Head of caudate nucleus (tissue), 42 donors: ENCODE measurements around the gene SLC24A4.
A peak's percentile ranks its signal among the peaks of the same experiment; 100 is the strongest.

Source experiments
- DNase-seq, 42 donors: peaks; one replicate each; pipeline versions ENCODE4 v3.0.0 to v3.0.0-alpha.2; 2020 to 2021; ENCODE audit warnings: mixed read lengths in 7 of 42
- intact Hi-C: fragments of 100-400 bp; cut with DNase I; formaldehyde crosslinking; loops from one replicate; pipeline ENCODE4 v1.15.0; 2022

SLC24A4 gene

DNA sequence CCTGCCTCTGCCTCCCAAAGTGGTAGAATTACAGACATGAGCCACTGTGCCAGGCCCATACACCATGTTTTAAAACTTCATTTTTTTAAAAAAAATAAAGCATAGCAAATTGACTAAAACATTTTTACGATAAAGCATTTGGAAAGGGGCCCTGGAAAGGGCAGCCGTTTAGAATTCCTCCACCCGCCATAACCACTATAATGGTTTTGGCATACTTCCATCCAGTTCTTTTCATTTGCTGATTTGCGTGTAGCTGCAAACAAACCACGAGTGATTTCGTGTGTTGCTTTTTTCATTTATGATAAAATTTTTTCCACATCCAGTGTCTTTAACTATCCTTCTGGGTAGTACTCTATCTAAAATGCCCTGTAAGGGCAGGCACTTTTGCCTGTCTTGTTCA, 98.8 kb downstream of the SLC24A4 start:
- intact Hi-C loops = no loop called here
- no peak for DNase-seq

GRCh38 chr14:92425101-92425500, 102.1 kb downstream of the SLC24A4 start:
- DNase-seq = no peak
- intact Hi-C loops = no loop called here

- intact Hi-C loops = no loop called here
- DNase-seq = no peak
Observed at GRCh38 chr14:92426237-92426636, 103.3 kb downstream of the SLC24A4 start.

DNA sequence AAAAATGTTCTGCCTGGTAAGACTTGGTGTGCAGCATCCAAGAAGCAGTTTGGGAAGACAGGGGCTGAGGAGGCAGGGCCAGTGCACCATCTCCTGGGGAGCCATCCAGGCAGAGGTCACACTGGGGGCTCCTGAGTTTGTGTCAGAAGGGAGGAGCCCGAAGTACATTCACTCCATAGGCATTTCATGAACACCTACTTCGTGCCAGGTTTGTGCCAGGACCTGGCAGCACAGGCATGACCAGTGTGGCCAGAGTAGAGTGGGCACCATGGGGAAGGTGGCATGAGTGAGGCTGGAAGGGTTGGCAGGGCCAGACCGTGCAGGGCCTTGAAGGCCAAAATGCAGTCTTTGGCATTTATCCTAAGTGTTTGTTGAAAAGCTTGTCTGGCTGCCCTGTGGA, 104.1 kb downstream of the SLC24A4 start:
- DNase-seq = peak in 1 of 42 donors; percentile 16
- intact Hi-C loops = no loop called here

- DNase-seq = no peak
- intact Hi-C loops = no loop called here
Observed at GRCh38 chr14:92430686-92431085, 107.7 kb downstream of the SLC24A4 start.

GRCh38 chr14:92431199-92431725, 108.3 kb downstream of the SLC24A4 start:
- intact Hi-C loops = no loop called here
- no peak for DNase-seq

- intact Hi-C loops = no loop called here
- DNase-seq = no peak
Observed at GRCh38 chr14:92433407-92433806, 110.4 kb downstream of the SLC24A4 start.

GRCh38 chr14:92435154-92435553, 112.2 kb downstream of the SLC24A4 start:
- intact Hi-C loops = no loop called here
- DNase-seq = no peak

- no peak for DNase-seq
- intact Hi-C loops = no loop called here
Observed at GRCh38 chr14:92436115-92436776, 113.3 kb downstream of the SLC24A4 start.

GRCh38 chr14:92437309-92437708, 114.3 kb downstream of the SLC24A4 start:
- DNase-seq = no peak
- intact Hi-C loops = no loop called here

- no peak for DNase-seq
- intact Hi-C loops = no loop called here
Observed at GRCh38 chr14:92437729-92438285, 114.8 kb downstream of the SLC24A4 start.

- DNase-seq = no peak
- intact Hi-C loops = no loop called here
Observed at GRCh38 chr14:92439537-92440344, 116.8 kb downstream of the SLC24A4 start.

- DNase-seq = no peak
Observed at GRCh38 chr14:92440345-92441003, 117.5 kb downstream of the SLC24A4 start.

GRCh38 chr14:92441751-92442504, 119.0 kb downstream of the SLC24A4 start:
- DNase-seq = no peak
- intact Hi-C loops = no loop called here

More at GRCh38 chr14:92440345-92441003, 117.5 kb downstream of the SLC24A4 start:
- intact Hi-C loops = no loop called here

- intact Hi-C loops = no loop called here
- no peak for DNase-seq
Observed at GRCh38 chr14:92443167-92443566, 120.2 kb downstream of the SLC24A4 start.

- intact Hi-C loops = no loop called here
- DNase-seq = no peak
Observed at GRCh38 chr14:92443741-92444140, 120.8 kb downstream of the SLC24A4 start.

DNA sequence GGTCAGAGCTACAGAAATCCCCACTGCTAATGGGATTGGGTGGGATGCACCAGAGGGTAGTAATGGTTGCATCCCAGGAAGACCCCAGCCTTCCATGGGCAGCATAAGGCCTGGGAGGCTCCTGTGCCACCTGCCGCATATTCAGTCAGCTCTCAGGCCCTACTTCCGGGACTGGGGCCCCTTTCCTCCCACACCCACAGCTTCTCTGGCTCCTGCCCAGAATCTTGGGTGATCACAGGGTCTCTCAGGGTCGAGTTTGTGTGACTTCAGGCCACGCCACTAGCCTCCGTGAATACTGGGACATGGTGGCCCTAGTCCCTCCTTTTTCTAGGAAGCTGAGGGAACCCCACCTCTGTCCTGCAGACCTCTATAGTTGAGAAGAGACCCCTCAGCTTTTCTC, 123.8 kb downstream of the SLC24A4 start:
- DNase-seq = no peak
- intact Hi-C loops = no loop called here

DNA sequence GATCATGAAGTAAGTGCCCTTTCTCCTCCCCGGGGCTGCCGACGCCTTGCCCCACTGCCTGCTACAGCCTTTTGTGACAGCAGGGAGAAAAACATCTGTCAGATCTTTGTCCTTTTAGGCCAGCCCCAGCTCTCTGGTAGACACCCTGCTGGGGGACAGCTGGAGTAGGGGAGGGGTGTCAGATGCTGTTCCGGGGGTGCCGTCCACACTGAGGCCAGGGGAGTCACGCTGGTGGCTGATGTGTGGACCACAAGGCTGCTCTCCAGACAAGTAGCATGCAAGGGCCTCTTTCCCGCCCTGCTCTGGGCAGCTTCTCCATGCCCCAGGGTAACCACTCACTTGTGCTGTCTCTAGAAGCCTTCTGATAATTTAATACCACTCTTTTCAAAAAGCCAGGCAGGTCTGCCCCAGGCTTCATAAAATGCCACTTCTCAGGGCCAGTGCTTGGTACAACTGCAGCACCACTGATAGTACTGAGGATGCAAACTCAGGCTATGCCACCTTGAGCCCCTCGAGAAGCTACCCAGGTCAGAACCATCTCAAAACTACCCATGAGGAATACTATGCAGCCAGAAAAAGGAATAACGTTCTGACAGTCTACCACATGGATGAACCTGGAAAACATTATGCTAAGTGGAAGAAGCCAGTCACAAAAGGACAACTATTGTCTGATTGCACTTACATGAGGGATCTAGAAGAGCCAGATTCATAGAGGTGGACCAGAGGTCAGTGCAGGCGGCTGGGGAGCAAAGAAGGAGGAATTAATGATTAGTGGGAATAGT, 124.6 kb downstream of the SLC24A4 start:
- intact Hi-C loops = no loop called here

More for the DNA sequence above, 124.6 kb downstream of the SLC24A4 start:
- no peak for DNase-seq
